Ishikawa (cell line): Measurements from ENCODE around the gene FRS3.

Source experiments
- EP300 ChIP-seq: IDR thresholded peaks from 2 replicates; pipeline ENCODE4 v1.6.1; 2012; ENCODE audit warnings: borderline replicate concordance
- REST ChIP-seq: IDR thresholded peaks from 2 replicates; pipeline ENCODE4 v1.6.1; 2012; ENCODE audit warnings: low read depth, mild to moderate bottlenecking
- TAF1 ChIP-seq: IDR thresholded peaks from 2 replicates; pipeline ENCODE4 v1.6.1; 2012; ENCODE audit warnings: low read depth, mild to moderate bottlenecking

- no peak for TF ChIP-seq REST
- TF ChIP-seq TAF1, result no peak
- no peak for TF ChIP-seq EP300
Measured at GRCh38 chr6:41783106-41783780, 3.5 kb upstream of the FRS3 start.
